ENCODE data around the gene DRAXIN. TPM values are rescaled to one million over a fixed set of nuclear protein-coding genes. Genes with fewer than 3 reads are reported as not detected.

Gene DRAXIN
- total RNA-seq, 1 experiment from 2014 or later: 5.5 TPM

DNA sequence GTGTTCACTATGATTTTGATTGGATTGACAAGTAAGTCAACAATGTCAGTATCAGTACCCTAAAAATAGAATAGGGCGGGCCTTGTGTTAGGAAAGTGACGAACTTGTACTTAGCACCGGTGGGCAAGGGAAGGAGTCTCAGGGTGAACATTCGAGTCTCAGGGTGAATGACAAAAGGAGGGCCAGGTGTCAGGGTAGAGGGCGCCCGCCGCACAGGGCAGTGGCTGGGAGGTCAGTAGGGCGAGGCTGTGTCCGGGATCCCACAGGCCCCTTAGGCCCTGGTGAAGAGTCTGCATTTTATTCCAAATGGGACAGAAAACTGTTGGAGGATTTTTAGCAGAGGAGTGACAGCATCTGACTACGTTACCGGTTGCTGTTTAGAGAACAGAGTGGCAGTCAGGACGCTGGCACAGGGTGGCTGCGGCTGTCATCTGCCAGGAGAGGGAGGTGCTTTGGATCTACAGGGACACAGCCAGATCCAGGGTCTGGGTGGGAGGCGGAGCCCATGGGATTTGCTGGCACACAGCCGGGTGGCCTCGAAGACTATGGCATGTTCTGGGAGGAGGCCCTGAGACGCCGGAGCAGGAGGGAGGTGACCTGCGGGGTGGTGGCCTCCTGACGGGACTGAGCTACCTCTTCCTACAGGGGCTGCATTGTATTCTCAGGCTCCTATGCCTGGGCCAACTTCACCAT, 55.4 kb downstream of the DRAXIN start:
- TF ChIP-seq, protein P1, sequence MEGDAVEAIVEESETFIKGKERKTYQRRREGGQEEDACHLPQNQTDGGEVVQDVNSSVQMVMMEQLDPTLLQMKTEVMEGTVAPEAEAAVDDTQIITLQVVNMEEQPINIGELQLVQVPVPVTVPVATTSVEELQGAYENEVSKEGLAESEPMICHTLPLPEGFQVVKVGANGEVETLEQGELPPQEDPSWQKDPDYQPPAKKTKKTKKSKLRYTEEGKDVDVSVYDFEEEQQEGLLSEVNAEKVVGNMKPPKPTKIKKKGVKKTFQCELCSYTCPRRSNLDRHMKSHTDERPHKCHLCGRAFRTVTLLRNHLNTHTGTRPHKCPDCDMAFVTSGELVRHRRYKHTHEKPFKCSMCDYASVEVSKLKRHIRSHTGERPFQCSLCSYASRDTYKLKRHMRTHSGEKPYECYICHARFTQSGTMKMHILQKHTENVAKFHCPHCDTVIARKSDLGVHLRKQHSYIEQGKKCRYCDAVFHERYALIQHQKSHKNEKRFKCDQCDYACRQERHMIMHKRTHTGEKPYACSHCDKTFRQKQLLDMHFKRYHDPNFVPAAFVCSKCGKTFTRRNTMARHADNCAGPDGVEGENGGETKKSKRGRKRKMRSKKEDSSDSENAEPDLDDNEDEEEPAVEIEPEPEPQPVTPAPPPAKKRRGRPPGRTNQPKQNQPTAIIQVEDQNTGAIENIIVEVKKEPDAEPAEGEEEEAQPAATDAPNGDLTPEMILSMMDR (conservative IDR thresholded peaks at IDR 0.05; ENCODE audit: low read depth, low read length): no peak
- TF ChIP-seq EZH2 (IDR thresholded peaks at IDR 0.05; ENCODE audit: borderline replicate concordance, low read depth, low read length, poor library complexity, severe bottlenecking): no peak
- POLR2A ChIA-PET (ENCODE audit: low non-redundant PET): no interaction called here

DNA sequence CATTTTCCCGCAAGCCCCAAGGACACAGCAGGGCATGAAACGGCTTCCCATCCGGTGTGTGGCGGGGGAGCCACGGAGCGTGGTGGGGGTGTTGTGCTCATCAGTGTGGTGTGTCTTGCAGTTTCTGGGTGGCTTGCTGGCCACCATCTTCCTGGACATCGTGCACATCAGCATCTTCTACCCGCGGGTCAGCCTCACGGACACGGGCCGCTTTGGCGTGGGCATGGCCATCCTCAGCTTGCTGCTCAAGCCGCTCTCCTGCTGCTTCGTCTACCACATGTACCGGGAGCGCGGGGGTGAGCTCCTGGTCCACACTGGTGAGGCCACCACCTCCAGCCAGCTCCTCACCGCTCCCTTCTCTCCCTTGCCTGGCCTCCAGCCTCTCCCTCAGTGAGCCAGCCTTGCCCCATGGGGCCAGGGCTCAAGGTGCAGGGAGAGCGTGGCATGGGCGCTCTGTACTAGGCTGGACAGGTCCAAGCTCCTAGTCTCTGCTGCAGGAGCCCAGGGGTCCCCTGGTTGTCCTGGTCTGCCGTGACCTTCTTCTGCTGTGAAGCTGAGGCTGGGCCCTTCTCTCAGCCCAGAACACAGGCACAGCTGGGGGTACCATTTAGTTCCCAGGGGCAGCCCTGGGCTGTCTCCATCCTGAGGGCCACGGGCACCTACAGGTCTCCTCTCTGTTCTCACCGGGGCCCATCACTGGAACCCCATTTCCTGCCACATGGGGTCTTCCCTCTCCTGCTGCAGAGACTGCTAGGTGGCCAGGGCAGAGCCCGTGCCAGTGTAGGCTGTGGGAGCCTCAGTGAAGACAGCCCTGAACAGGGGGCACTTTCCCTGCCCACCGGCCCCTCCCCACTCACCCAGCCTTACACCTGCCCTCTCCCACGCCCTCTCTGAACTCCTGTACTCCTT, 57.0 kb downstream of the DRAXIN start:
- CTCF ChIA-PET: no interaction called here
- Histone ChIP-seq H3K36me3 (ENCODE audit: insufficient read depth, low read length, poor library complexity, severe bottlenecking) (no peaks in the 10 kb centered on the region), H3K27ac (ENCODE audit: low read depth, low read length, poor library complexity, severe bottlenecking) (no peak overlapping the region), H3K4me1 (ENCODE audit: insufficient read depth, low read length, poor library complexity, severe bottlenecking) (peaks cover 5% of the 10 kb centered on the region), H3K9me3 (ENCODE audit: low read depth, low read length, poor library complexity, severe bottlenecking) (no peaks in the 10 kb centered on the region), H3K4me3 (ENCODE audit: low read depth, low read length, poor library complexity, severe bottlenecking) (no peak overlapping the region), H3K27me3 (replicated peaks; ENCODE audit: insufficient read depth, low read depth, low read length, poor library complexity) (no peaks in the 10 kb centered on the region)
- DNase-seq (ENCODE audit: low spot score): no peak
- intact Hi-C loops (cut with micrococcal nuclease; ENCODE audit: unreplicated experiment): no loop called here
- TF ChIP-seq, protein P1 (conservative IDR thresholded peaks at IDR 0.05; ENCODE audit: low read depth, low read length): no peak
- TF ChIP-seq EZH2 (IDR thresholded peaks at IDR 0.05; ENCODE audit: borderline replicate concordance, low read depth, low read length, poor library complexity, severe bottlenecking): no peak
- no TSS peak for BruUV-seq (replicated peaks)
- POLR2A ChIA-PET (ENCODE audit: low non-redundant PET): no interaction called here

More for the DNA sequence above, 55.4 kb downstream of the DRAXIN start:
- Histone ChIP-seq H3K27me3 (replicated peaks; ENCODE audit: insufficient read depth, low read depth, low read length, poor library complexity) (no peaks in the 10 kb centered on the region), H3K4me1 (ENCODE audit: insufficient read depth, low read length, poor library complexity, severe bottlenecking) (no peaks in the 10 kb centered on the region), H3K9me3 (ENCODE audit: low read depth, low read length, poor library complexity, severe bottlenecking) (no peaks in the 10 kb centered on the region), H3K4me3 (ENCODE audit: low read depth, low read length, poor library complexity, severe bottlenecking) (no peak overlapping the region), H3K27ac (ENCODE audit: low read depth, low read length, poor library complexity, severe bottlenecking) (no peak overlapping the region), H3K36me3 (ENCODE audit: insufficient read depth, low read length, poor library complexity, severe bottlenecking) (no peaks in the 10 kb centered on the region)
- intact Hi-C loops (cut with micrococcal nuclease; ENCODE audit: unreplicated experiment): no loop called here
- CTCF ChIA-PET: no interaction called here
- no peak for DNase-seq (ENCODE audit: low spot score)
- BruUV-seq (replicated peaks): no TSS peak

- Histone ChIP-seq H3K4me3 (ENCODE audit: low read depth, low read length, poor library complexity, severe bottlenecking) (no peak overlapping the region), H3K36me3 (ENCODE audit: insufficient read depth, low read length, poor library complexity, severe bottlenecking) (no peaks in the 10 kb centered on the region), H3K27me3 (replicated peaks; ENCODE audit: insufficient read depth, low read depth, low read length, poor library complexity) (no peaks in the 10 kb centered on the region), H3K4me1 (ENCODE audit: insufficient read depth, low read length, poor library complexity, severe bottlenecking) (peaks cover 5% of the 10 kb centered on the region), H3K9me3 (ENCODE audit: low read depth, low read length, poor library complexity, severe bottlenecking) (no peaks in the 10 kb centered on the region), H3K27ac (ENCODE audit: low read depth, low read length, poor library complexity, severe bottlenecking) (no peak overlapping the region)
- ChIA-PET CTCF (no interaction called here), POLR2A (ENCODE audit: low non-redundant PET) (no interaction called here)
- peak; percentile 55 for DNase-seq (ENCODE audit: low spot score)
- intact Hi-C loops (cut with micrococcal nuclease; ENCODE audit: unreplicated experiment): no loop called here
- BruUV-seq (replicated peaks): no TSS peak
- TF ChIP-seq, protein P1 (conservative IDR thresholded peaks at IDR 0.05; ENCODE audit: low read depth, low read length): peak; percentile 51
- no peak for TF ChIP-seq EZH2 (IDR thresholded peaks at IDR 0.05; ENCODE audit: borderline replicate concordance, low read depth, low read length, poor library complexity, severe bottlenecking)
Observed at GRCh38 chr1:11749203-11749689, 57.7 kb downstream of the DRAXIN start.
